DMS 273 treated with DMSO at 0.1 percent for 48 hours (cell line): Measurements from ENCODE around the gene KRTAP9-3.
"Not testable (repeated sequence)": the region's sequence is repeated elsewhere in the genome, so short reads cannot be mapped to it uniquely, and the experiment has no call there.

Source experiments
- DNase-seq: peaks from one replicate; lab custom pipeline; 2025; lab: John Stamatoyannopoulos, UW

Gene KRTAP9-3

DNA sequence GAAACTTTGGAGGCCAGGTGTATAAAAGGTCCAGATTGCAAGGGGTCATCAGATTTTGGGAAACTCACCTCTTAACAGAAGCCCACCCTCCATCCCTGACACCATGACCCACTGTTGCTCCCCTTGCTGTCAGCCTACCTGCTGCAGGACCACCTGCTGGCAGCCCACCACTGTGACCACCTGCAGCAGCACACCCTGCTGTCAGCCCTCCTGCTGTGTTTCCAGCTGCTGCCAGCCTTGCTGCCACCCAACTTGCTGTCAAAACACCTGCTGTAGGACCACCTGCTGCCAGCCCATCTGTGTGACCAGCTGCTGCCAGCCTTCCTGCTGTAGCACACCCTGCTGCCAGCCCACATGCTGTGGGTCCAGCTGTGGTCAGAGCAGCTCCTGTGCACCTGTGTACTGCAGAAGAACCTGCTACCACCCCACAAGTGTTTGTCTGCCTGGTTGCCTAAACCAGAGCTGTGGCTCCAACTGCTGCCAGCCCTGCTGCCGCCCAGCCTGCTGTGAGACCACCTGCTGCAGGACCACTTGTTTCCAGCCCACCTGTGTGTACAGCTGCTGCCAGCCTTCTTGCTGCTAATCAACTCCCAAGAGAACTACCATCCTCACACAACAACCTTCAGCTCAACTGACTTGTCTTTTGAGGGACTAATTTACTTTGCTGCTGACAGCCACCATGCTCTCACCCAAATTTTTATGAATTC, at the start of gene KRTAP9-3:
Gene KRTAP9-3 (plus strand): TSS at position 51 of the 707 bp plus-strand sequence. CDS start 53 bp downstream, at position 104.
- DNase-seq: not testable (repeated sequence)

DNA sequence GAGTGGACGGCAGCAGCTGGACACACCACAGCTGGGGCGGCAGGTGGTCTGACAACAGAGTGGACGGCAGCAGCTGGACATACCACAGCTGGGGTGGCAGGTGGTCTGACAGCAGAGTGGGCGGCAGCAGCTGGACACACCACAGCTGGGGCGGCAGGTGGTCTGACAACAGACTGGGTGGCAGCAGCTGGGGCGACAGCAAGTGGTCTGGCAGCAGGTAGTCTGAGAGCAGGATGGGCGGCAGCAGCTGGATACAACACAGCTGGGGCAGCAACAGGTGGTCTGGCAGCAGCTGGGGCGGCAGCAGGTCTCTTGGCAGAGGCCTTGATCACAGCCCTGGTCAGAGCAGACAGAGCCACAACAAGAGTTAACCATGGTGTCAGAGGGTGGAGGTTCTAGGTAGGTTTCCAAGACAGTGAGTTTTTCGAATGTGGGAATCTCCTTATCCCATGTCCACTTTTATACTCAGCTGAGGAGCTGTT, 47.7 kb upstream of the KRTAP9-3 start, which contains the start of gene KRTAP4-1:
Gene KRTAP4-1 (minus strand): TSS at position 432 of the 482 bp plus-strand sequence. CDS start 57 bp downstream, at position 375.
- no peak for DNase-seq

DNA sequence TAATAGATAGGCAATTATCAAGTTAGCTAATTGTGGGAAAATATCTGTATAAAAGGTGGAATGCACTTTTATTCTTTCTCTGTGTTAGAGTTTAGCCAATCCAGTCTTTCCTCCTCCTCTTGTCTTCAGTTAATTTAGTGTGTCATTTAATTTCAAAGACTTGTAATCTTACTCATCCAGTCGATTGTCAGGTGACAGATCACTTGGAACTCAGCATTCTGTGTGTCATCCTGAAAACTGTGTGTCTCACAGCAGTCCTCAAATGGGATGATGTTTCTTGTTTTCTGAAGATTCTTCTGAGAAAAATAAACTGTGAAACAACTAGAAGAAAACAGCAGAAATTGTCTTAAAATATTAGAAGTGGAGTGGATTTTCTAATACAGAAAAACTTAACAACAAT, 47.2 kb upstream of the KRTAP9-3 start:
- no peak for DNase-seq

DNA sequence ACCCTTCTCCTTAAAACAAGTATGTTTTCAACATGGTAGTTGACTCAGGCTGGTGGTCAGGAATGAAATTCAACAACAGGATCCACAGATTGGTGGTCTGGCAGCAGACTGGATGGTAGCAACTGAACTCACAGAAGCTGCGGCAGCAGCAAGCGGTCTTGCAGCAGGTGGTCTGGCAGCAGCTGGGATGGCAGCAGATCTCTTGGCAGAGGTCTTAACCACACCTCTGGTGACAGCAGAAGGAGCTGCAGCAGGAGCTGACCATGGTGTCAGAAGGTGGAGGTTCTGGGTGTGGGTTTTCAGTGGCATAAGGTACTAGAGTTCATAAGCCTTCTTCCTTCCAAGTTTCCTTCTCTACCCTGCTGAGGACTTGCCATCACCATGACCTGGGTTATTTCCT, 45.4 kb upstream of the KRTAP9-3 start:
- no peak for DNase-seq

GRCh38 chr17:41189837-41190318, 42.4 kb upstream of the KRTAP9-3 start, which contains the start of gene KRTAP9-1:
KRTAP9-1 (plus strand) TSS chr17:41189887; CDS start chr17:41189887, 0 bp downstream.
- not testable (repeated sequence) for DNase-seq

DNA sequence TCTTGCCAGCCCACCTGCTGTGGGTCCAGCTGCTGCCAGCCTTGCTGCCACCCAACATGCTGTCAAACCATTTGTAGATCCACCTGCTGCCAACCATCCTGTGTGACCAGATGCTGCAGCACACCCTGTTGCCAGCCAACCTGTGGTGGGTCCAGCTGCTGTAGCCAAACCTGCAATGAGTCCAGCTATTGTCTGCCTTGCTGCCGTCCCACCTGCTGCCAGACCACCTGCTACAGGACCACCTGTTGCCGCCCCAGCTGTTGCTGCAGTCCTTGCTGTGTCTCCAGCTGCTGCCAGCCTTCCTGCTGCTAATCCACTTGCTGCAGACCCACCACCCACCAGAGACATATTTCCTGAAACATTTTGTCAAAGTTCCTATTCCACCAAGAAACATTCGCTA, 41.9 kb upstream of the KRTAP9-3 start:
- no peak for DNase-seq

DNA sequence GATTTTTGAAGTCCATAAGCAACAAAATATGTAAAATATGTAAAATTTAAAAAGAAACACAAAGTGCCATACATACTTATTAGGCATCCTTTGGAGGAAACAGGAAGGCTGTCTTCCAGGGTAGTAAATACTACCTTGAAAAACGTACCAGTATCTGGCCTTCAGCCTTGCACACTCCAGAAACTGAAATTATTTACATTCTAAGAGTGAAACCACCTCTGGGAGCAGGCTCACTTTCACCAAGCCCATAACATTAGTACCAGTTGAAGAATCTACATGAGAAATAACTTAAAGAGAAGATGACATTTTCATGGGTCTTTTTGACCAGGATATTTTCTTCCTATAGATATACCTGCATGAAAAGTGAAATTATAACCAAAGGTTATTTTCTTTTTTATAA, 36.2 kb upstream of the KRTAP9-3 start:
- no peak for DNase-seq

DNA sequence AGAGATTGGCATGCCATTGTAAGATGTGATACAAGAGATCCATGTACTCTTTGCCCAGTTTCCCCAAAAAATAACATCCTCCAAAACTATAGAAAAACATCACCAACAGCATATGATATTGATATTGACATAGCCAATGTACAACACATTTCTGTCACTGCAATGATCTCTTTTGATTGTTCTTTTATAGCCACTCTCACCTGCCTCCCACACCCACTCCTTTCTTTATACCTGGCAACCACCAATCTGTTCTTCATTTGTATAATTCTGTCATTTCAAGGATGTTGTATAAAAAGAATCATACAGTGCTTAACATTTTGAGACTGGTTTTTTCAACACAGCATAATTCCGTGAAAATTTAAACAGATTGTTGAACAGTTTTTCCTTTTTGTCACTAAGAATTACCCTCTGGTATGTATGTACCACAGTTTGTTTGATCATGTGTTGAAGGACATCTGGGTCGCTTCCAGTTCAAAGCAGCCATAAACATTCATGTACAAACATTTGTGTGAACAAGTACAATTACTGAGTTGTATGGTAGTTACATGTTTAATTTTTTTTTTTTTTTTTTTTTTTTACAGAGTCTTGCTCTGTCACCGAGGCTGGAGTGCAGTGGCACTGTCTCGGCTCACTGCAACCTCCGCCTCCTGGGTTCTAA, 32.7 kb upstream of the KRTAP9-3 start:
- no peak for DNase-seq

- no peak for DNase-seq
Observed at GRCh38 chr17:41211845-41212466, 20.3 kb upstream of the KRTAP9-3 start.

DNA sequence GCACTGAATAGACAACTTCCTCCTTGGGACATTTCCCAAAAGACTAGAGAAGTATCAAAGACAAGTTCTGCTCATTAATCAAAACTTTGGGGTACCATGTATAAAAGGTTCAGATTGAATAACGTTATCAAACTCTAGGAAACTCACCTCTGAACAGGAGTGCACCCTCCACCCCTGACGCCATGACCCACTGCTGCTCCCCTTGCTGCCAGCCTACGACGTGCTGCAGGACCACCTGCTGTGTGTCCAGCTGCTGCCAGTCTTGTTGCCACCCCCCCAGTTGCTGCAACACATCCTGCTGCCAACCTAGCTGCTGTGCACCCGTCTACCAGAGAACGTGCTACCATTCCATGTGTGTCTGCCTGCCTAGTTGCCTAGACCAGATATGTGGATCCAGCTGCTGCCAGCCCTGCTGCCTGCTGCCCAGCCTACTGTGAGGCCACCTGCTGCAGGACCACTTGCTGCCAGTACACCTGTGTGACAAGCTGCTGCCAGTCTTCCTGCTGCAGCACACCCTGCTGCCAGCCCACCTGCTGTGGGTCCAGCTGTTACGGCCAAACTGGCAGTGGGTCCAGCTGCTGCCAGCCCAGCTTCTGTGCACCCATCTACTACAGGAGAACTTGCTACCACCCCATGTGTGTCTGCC, 19.6 kb upstream of the KRTAP9-3 start:
- DNase-seq: peak; percentile 29

GRCh38 chr17:41215681-41216080, 16.6 kb upstream of the KRTAP9-3 start:
- DNase-seq: no peak

DNA sequence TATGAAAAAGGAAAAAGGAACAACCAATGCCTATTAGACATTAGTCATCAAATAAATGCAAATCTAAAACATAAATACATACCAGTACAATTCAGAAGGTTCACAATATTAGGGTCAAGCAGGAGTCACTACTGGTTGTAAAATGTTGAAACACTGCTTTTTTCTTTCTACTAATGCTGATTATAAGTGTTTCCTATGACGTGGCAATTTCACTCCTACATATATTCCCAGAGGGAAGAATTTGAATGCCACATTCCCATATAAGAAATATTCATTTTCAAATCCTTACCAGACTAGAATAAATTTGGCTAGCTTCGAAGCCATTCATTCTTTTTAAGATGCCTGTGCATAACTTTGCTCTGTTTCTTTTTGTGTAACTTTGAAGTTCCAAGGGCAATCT, 8.4 kb upstream of the KRTAP9-3 start:
- DNase-seq: no peak

DNA sequence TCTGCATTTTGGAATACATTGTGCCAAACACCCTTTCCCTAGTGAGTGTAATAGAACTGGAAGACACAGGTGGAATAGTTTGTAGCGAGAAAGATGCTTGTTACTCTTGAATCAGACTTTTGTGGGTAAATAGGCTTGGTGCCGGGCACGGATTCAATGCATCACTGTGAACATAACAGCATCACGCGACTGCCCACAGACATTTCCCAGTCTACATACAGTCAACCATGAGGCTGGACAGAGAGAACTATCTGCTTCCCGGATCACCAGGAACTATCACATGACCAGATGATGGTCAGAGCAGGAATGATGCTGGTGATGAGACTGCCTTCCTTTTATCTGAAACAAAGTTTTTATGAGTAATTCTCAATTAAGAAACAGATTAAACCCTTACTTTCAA, 6.2 kb upstream of the KRTAP9-3 start:
- DNase-seq: no peak

DNA sequence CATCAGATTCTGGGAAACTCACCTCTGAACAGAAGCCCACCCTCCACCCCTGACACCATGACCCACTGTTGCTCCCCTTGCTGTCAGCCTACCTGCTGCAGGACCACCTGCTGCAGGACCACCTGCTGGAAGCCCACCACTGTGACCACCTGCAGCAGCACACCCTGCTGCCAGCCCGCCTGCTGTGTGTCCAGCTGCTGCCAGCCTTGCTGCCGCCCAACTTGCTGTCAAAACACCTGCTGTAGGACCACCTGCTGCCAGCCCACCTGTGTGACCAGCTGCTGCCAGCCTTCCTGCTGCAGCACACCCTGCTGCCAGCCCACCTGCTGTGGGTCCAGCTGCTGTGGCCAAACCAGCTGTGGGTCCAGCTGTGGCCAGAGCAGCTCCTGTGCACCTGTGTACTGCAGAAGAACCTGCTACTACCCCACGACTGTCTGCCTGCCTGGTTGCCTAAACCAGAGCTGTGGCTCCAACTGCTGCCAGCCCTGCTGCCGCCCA, 5.6 kb upstream of the KRTAP9-3 start, which contains the start of gene KRTAP9-2:
Gene KRTAP9-2 (plus strand): TSS at position 51 of the 498 bp plus-strand sequence. CDS start 7 bp downstream, at position 58.
- DNase-seq: not testable (repeated sequence)

GRCh38 chr17:41230094-41230493, 2.2 kb upstream of the KRTAP9-3 start:
- no peak for DNase-seq

DNA sequence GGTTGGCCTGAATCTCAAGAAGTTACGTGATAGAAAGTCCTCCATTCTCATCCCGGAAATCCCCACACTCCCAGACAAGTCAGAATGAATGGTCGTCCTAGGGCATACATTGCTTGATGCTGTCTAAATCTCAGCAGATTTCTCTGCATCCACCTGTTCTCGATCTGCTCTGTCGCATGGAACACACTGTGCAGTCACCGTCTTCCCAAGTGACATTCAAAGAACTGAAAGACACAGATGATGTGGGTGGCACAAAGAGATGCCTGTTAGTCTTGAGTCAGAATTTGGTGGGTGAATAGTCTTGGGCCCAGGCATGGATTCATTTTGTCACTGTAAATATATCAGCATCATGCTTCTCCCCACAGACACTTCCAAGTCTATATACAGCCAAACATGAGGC, 518 bp upstream of the KRTAP9-3 start:
- DNase-seq: no peak

- not testable (repeated sequence) for DNase-seq
Observed at GRCh38 chr17:41237116-41237515, 4.9 kb downstream of the KRTAP9-3 start.

- DNase-seq: not testable (repeated sequence)
Observed at GRCh38 chr17:41237949-41238437, 5.7 kb downstream of the KRTAP9-3 start, which contains the start of gene KRTAP9-8. KRTAP9-8 (plus strand) TSS chr17:41237999; CDS start chr17:41238052, 53 bp downstream.

GRCh38 chr17:41246995-41247787, 14.9 kb downstream of the KRTAP9-3 start:
- not testable (repeated sequence) for DNase-seq

DNA sequence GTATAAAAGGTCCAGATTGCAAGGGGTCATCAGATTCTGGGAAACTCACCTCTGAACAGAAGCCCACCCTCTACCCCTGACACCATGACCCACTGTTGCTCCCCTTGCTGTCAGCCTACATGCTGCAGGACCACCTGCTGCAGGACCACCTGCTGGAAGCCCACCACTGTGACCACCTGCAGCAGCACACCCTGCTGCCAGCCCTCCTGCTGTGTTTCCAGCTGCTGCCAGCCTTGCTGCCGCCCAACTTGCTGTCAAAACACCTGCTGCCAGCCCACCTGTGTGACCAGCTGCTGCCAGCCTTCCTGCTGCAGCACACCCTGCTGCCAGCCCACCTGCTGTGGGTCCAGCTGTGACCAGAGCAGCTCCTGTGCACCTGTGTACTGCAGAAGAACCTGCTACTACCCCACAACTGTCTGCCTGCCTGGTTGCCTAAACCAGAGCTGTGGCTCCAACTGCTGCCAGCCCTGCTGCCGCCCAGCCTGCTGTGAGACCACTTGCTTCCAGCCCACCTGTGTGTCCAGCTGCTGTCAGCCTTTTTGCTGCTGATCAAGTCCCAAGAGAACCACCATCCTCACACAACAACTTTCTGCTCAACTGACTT, 17.5 kb downstream of the KRTAP9-3 start, which contains the start of gene KRTAP9-4:
Gene KRTAP9-4 (plus strand): TSS at position 51 of the 604 bp plus-strand sequence. CDS start 34 bp downstream, at position 85.
- DNase-seq: not testable (repeated sequence)
